ENCODE measurements around the gene IL36B.

The IL36B gene

GRCh38 chr2:113075600-113075999, 22.9 kb upstream of the IL36B start:
- DNase-seq (ENCODE audit: low spot score): no peak

GRCh38 chr2:113075030-113075429, 22.4 kb upstream of the IL36B start:
- DNase-seq (ENCODE audit: low spot score): no peak

- DNase-seq (ENCODE audit: low spot score): no peak
Measured at GRCh38 chr2:113073325-113073834, 20.7 kb upstream of the IL36B start.

- DNase-seq (ENCODE audit: low spot score): no peak
Measured at GRCh38 chr2:113072584-113072983, 19.9 kb upstream of the IL36B start.

- DNase-seq (ENCODE audit: low spot score): no peak
Measured at GRCh38 chr2:113070606-113070975, 17.9 kb upstream of the IL36B start.

- no peak for DNase-seq (ENCODE audit: low spot score)
Measured at GRCh38 chr2:113069676-113070605, 17.3 kb upstream of the IL36B start.

GRCh38 chr2:113068706-113069485, 16.2 kb upstream of the IL36B start:
- DNase-seq (ENCODE audit: low spot score): no peak

- no peak for DNase-seq (ENCODE audit: low spot score)
Measured at GRCh38 chr2:113068249-113068648, 15.6 kb upstream of the IL36B start.

- DNase-seq (ENCODE audit: low spot score): no peak
Measured at GRCh38 chr2:113067681-113068080, 15.0 kb upstream of the IL36B start, which contains the start of gene IL1F10. TSS of gene IL1F10 (plus strand) at chr2:113067970. CDS start at chr2:113072739, 4,769 bp downstream.

- DNase-seq (ENCODE audit: low spot score): no peak
Measured at GRCh38 chr2:113064898-113065297, 12.2 kb upstream of the IL36B start.

- no peak for DNase-seq (ENCODE audit: low spot score)
Measured at GRCh38 chr2:113064281-113064680, 11.6 kb upstream of the IL36B start.

- DNase-seq (ENCODE audit: low spot score): no peak
Measured at GRCh38 chr2:113061896-113062770, 9.5 kb upstream of the IL36B start.

- DNase-seq (ENCODE audit: low spot score): no peak
Measured at GRCh38 chr2:113061241-113061640, 8.6 kb upstream of the IL36B start.

GRCh38 chr2:113060796-113061195, 8.1 kb upstream of the IL36B start:
- DNase-seq (ENCODE audit: low spot score): no peak

GRCh38 chr2:113060396-113060795, 7.7 kb upstream of the IL36B start:
- DNase-seq (ENCODE audit: low spot score): no peak

- DNase-seq (ENCODE audit: low spot score): no peak
Measured at GRCh38 chr2:113058998-113059960, 6.6 kb upstream of the IL36B start, which contains the start of gene IL36RN. TSS of gene IL36RN (plus strand) at chr2:113059198. CDS start at chr2:113059439, 241 bp downstream.

GRCh38 chr2:113058411-113058994, 5.8 kb upstream of the IL36B start:
- no peak for DNase-seq (ENCODE audit: low spot score)

- no peak for DNase-seq (ENCODE audit: low spot score)
Measured at GRCh38 chr2:113057117-113057516, 4.5 kb upstream of the IL36B start.

GRCh38 chr2:113056521-113056920, 3.9 kb upstream of the IL36B start:
- DNase-seq (ENCODE audit: low spot score): no peak

- no peak for DNase-seq (ENCODE audit: low spot score)
Measured at GRCh38 chr2:113054066-113054465, 1.4 kb upstream of the IL36B start.
